Activated effector memory CD4-positive, alpha-beta T cell treated with Interleukin-2 at 50 U/mL for 16 hours (primary cell): ENCODE results near the gene SLC7A7.
"Not testable (repeated sequence)": the region's sequence is repeated elsewhere in the genome, so short reads cannot be mapped to it uniquely, and the experiment has no call there.

Experiments used
- DNase-seq: peaks from one replicate; pipeline ENCODE4 v3.0.0-alpha.2; 2020

SLC7A7 gene

DNA sequence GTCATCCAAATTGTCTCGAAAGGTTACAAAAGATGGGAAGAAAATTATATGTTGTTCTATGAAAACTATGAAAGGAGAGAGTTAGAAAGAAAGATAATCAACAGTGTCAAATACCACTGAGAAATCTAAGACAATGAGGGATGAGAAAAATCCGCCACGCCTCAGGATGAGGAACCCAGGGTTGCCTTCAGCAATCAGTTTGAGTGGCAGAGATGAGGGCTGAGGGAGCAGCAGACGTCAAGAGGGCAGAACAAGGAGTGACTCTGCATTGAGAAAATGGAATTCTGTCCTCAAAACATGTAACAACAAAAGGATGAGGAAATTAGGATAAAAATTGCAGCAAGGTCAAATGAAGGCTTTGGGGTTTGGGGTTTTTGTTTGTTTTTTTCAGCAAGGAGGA is 67.0 kb downstream of the SLC7A7 start:
- no peak for DNase-seq

- no peak for DNase-seq
These were observed 67.5 kb downstream of the SLC7A7 start for GRCh38 chr14:22747769-22748168.

GRCh38 chr14:22740020-22740419 is 75.2 kb downstream of the SLC7A7 start:
- no peak for DNase-seq

DNA sequence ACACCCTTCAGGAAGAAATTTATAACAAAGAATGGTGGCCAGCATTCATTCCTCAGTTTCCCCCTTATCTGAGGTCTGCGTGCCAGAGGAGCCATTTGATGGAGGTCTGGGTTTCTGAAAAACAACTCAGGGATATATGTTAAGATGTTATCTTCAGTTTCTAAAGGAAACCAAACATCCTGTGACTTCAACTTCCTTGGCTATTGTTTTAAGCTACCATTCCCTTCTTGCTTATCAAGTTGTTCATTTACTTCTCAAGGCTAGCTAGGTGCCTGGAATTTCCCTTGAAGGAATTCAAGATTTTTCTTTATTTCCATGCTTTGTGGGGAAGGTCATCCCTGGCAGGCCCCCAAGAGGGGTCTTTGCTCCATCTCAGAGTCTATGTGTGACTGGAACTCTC is 75.8 kb downstream of the SLC7A7 start:
- no peak for DNase-seq

GRCh38 chr14:22737052-22737451 is 78.2 kb downstream of the SLC7A7 start:
- DNase-seq: no peak

DNA sequence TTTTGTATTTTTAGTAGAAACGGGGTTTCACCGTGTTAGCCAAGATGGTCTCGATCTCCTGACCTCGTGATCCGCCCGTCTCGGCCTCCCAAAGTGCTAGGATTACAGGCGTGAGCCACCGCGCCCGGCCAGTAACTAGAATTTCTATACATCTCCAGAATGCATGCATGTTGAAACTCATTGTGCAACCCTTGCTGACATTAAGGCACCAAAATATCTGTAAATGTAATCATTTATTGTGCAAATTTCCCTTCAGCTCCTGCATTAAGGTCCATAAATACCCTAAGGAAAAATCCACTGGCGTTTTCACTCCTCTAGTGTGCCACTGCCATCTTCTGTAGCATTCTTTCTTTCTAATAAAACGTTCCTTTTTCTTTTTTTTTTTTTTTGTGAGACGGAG is 78.9 kb downstream of the SLC7A7 start:
- not testable (repeated sequence) for DNase-seq

GRCh38 chr14:22735096-22735495 is 80.1 kb downstream of the SLC7A7 start:
- no peak for DNase-seq

DNA sequence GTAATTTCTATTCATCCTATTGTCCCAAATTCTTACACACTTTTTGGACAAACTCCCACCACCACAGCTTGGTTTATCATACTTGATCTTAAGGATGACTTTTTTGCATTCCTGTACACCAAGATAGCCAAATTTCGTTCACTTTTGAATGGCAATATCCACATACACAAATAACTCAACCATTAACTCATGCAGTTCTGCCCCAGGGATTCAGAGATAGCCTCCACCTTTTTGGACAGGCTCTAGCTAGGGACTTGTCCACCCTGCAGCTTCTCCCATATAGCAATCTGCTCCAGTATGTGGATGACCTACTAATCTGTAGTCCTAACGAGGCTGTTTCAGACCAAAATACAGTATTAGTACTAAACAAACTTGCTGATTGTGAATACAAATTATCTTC is 81.4 kb downstream of the SLC7A7 start:
- no peak for DNase-seq

- DNase-seq: not testable (repeated sequence)
These were observed 83.2 kb downstream of the SLC7A7 start for GRCh38 chr14:22732062-22732461.

- DNase-seq: no peak
These were observed 89.2 kb downstream of the SLC7A7 start for GRCh38 chr14:22726012-22726411.

- not testable (repeated sequence) for DNase-seq
These were observed 89.9 kb downstream of the SLC7A7 start for GRCh38 chr14:22725374-22725773.

GRCh38 chr14:22724847-22725246 is 90.4 kb downstream of the SLC7A7 start:
- not testable (repeated sequence) for DNase-seq

DNA sequence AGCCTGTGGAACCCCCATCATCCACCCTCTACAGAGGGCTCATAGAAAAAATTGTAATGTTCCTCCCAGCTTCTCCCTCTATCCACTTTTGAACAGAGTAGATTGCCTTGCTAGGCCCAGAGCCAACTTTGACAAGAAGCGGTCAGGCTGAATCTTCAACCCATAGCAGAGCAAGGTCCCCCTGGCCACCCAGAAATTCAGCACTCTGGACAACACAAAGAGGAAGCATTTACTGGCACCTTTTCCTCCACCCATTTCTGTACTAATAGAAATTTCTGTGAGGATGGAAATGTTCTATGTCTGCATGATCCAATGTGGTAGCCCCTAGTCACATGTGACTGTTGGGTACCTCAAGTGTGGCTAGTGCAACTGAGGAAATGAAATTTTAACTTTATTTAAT is 91.4 kb downstream of the SLC7A7 start:
- DNase-seq: no peak
